Esophagus squamous epithelium (tissue), 5 donors: ENCODE results near the gene MEIS1. TPM values are rescaled to one million over a fixed set of nuclear protein-coding genes. Genes with fewer than 3 reads are reported as not detected.

Source experiments
- DNase-seq: peaks from one replicate; lab custom pipeline; 2025; lab: John Stamatoyannopoulos, UW
- H3K27ac ChIP-seq, 4 donors: fragments of 200-600 bp; sonication (generic); one replicate each; pipeline ENCODE4 v1.5.1; 2016 to 2019; ENCODE audit warnings: mild to moderate bottlenecking in 1 of 4
- H3K27me3 ChIP-seq, 4 donors: fragments of 200-600 bp; sonication (generic); 1 replicate in 3 of 4; 2 replicates in 1 of 4; pipeline versions ENCODE4 v1.5.1 to v1.6.0; 2017 to 2021; ENCODE audit warnings: antibody characterized with exemption in 1 of 4
- H3K36me3 ChIP-seq, 3 donors: fragments of 200-600 bp; sonication (generic); one replicate each; pipeline ENCODE4 v1.5.1; 2016 to 2019
- H3K4me1 ChIP-seq, 3 donors: fragments of 200-600 bp; sonication (generic); one replicate each; pipeline ENCODE4 v1.5.1; 2017 to 2019
- H3K4me3 ChIP-seq, 4 donors: fragments of 200-600 bp; sonication (generic); 1 replicate in 3 of 4; 2 replicates in 1 of 4; pipeline ENCODE4 v1.5.1; 2016 to 2019; ENCODE audit warnings: mild to moderate bottlenecking in 2 of 4, moderate library complexity in 1 of 4
- H3K9me3 ChIP-seq, 3 donors: fragments of 200-600 bp; sonication (generic); one replicate each; pipeline ENCODE4 v1.5.1; 2016 to 2019
- POLR2A ChIP-seq, 4 donors: fragments of 450-650 bp; IDR thresholded peaks; one replicate each; pipeline ENCODE4 v1.6.1; 2017; ENCODE audit warnings: antibody characterized with exemption in 4 of 4, mild to moderate bottlenecking in 4 of 4, moderate library complexity in 3 of 4
- WGBS, 2 donors: methylation state at CpG; one replicate each; pipeline ENCODE4 v1.1.5; 2018; 5-methylcytosine and 5-hydroxymethylcytosine counted together
- intact Hi-C: fragments of 100-400 bp; cut with DNase I; formaldehyde crosslinking; loops from one replicate; pipeline ENCODE4 v1.15.0; 2022
- total RNA-seq, 4 donors: library from RNA; depleted of rRNA; stranded (reverse); fragments of >200 nt; gene quantifications; one replicate each; pipeline ENCODE4 v1.1.0, GENCODE V29; 2016
- TF ChIP-seq, protein P1 (sequence below), 6 experiments: fragments of 450-650 bp in 4 of 6; fragments of 200-600 bp in 2 of 6; sonication (generic) in 2 of 6; IDR thresholded peaks; one replicate each; pipeline ENCODE4 v1.5.1; 2016 to 2019; ENCODE audit warnings: antibody characterized with exemption in 6 of 6, mild to moderate bottlenecking in 4 of 6, moderate library complexity in 4 of 6
- donor health status: DM: yes; HTN: yes; CAD: no.

MEIS1 gene
- total RNA-seq, 4 donors from 2014 or later, result 17.8 to 56.1 (median 28.5) TPM

DNA sequence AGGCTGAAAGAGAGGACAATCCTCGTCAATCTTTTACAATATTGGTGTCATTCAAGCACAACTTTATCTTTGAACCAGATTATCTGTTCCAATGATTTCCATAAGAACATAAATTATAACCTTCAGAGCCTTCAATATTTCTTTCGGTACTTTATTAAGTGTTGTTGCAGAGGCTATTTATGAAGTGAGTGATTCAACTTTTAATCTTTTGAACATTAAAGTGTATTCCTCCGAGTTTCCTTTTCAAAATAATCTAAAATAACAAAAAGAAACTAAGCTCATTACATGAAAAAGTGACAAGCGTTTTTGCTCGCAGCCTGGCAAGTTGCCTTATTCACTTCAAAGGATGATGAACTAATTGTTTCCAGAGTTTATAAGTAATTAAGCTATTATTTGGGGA, 149.0 kb downstream of the MEIS1 start:
- no peaks in the 10 kb centered on the region for H3K36me3 ChIP-seq
- H3K9me3 ChIP-seq, result no peaks in the 10 kb centered on the region
- peak overlapping the region; percentile 76 to 98 (median 88) for H3K27ac ChIP-seq
- intact Hi-C loops, result no loop called here
- peaks cover 0 to 26% (median 5%) of the 10 kb centered on the region in 3 donors for H3K4me1 ChIP-seq
- 10 to 13% methylated on average over 5 of the region's 5 CpGs for whole genome bisulfite sequencing, 2 donors
- no peak for TF ChIP-seq POLR2A (IDR thresholded peaks at IDR 0.05)
- H3K4me3 ChIP-seq, result peak overlapping the region in 3 of 4 donors; percentile 18 to 61 (median 49)
- peaks cover 0 to 66% (median 0%) of the 10 kb centered on the region in 4 donors for H3K27me3 ChIP-seq
- no peak for DNase-seq

DNA sequence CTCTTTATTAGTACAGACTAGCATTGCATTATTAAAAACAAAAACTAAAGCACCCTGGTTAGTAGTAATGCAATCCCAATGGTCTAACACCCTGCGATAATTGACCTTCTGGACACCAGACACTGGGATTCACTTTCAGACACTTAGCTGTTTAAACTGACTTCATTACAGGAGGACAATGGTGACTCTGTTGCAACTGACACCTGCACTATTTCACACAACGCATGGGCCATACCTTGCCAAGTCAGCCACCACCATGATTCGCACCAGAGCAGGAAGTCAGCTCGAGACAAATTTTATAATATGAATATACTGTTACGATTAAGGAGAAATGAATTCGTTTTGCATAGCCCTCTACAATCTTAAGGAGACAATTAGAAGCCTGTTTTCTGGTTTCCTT, 150.7 kb downstream of the MEIS1 start:
- intact Hi-C loops, result no loop called here
- Histone ChIP-seq H3K4me3 (no peak overlapping the region), H3K9me3 (no peaks in the 10 kb centered on the region), H3K27me3 (peaks cover 0 to 49% (median 0%) of the 10 kb centered on the region in 4 donors), H3K36me3 (no peaks in the 10 kb centered on the region), H3K4me1 (peaks cover 0 to 26% (median 5%) of the 10 kb centered on the region in 3 donors), H3K27ac (peak overlapping the region in 1 of 4 donors; percentile 69)
- no peak for DNase-seq
- no peak for TF ChIP-seq POLR2A (IDR thresholded peaks at IDR 0.05)
- TF ChIP-seq, protein P1, sequence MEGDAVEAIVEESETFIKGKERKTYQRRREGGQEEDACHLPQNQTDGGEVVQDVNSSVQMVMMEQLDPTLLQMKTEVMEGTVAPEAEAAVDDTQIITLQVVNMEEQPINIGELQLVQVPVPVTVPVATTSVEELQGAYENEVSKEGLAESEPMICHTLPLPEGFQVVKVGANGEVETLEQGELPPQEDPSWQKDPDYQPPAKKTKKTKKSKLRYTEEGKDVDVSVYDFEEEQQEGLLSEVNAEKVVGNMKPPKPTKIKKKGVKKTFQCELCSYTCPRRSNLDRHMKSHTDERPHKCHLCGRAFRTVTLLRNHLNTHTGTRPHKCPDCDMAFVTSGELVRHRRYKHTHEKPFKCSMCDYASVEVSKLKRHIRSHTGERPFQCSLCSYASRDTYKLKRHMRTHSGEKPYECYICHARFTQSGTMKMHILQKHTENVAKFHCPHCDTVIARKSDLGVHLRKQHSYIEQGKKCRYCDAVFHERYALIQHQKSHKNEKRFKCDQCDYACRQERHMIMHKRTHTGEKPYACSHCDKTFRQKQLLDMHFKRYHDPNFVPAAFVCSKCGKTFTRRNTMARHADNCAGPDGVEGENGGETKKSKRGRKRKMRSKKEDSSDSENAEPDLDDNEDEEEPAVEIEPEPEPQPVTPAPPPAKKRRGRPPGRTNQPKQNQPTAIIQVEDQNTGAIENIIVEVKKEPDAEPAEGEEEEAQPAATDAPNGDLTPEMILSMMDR (IDR thresholded peaks at IDR 0.05), result no peak
- 64 to 69% methylated on average over 6 of the region's 6 CpGs for WGBS, 2 donors

- DNase-seq, result no peak
- Histone ChIP-seq H3K27ac (peak overlapping the region in 3 of 4 donors; percentile 4 to 38 (median 23)), H3K36me3 (no peaks in the 10 kb centered on the region), H3K4me3 (no peak overlapping the region), H3K4me1 (peaks cover 0 to 11% (median 0%) of the 10 kb centered on the region in 3 donors), H3K27me3 (peaks cover 0 to 32% (median 0%) of the 10 kb centered on the region in 4 donors), H3K9me3 (no peaks in the 10 kb centered on the region)
- intact Hi-C loops, result no loop called here
- TF ChIP-seq, protein P1 (IDR thresholded peaks at IDR 0.05), result peak in 1 of 6 experiments; percentile 6
- no peak for TF ChIP-seq POLR2A (IDR thresholded peaks at IDR 0.05)
- WGBS, 2 donors, result 59 to 61% methylated on average over 4 of the region's 4 CpGs
Observed at GRCh38 chr2:66587216-66587615, 152.3 kb downstream of the MEIS1 start.

GRCh38 chr2:66594001-66594400, 159.1 kb downstream of the MEIS1 start:
- TF ChIP-seq, protein P1 (IDR thresholded peaks at IDR 0.05), result no peak
- no peak for TF ChIP-seq POLR2A (IDR thresholded peaks at IDR 0.05)
- intact Hi-C loops, result no loop called here
- no peaks in the 10 kb centered on the region for H3K4me1 ChIP-seq
- DNase-seq, result no peak
- no peaks in the 10 kb centered on the region for H3K27me3 ChIP-seq
- no peaks in the 10 kb centered on the region for H3K36me3 ChIP-seq
- H3K27ac ChIP-seq, result peak overlapping the region in 1 of 4 donors; percentile 36
- H3K9me3 ChIP-seq, result peaks cover 0 to 3% (median 0%) of the 10 kb centered on the region in 3 donors
- no peak overlapping the region for H3K4me3 ChIP-seq

DNA sequence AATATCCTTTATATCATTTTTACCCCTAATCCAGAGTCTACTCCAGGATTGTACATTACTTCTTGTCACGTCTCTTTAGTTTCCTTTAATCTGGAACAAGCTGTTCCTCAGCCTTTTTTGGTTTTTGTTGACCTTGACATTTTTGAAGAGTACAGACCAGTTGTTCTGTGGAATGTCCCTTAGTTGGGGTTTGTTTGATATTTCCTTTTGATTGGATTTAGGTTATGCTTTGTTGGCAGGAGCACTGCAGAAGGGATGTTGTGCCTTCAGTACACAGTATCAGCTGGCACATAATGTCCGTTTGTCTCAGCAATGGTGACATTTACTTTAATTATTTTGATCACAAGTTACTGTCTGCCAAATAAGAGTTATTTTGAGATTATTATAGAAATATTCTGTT, 160.6 kb downstream of the MEIS1 start:
- no peak for DNase-seq
- no peak for TF ChIP-seq POLR2A (IDR thresholded peaks at IDR 0.05)
- H3K27me3 ChIP-seq, result no peaks in the 10 kb centered on the region
- H3K4me1 ChIP-seq, result no peaks in the 10 kb centered on the region
- 43 to 51% methylated on average over 2 of the region's 2 CpGs for WGBS, 2 donors
- peak overlapping the region in 2 of 4 donors; percentile 17 to 69 for H3K27ac ChIP-seq
- H3K4me3 ChIP-seq, result no peak overlapping the region
- H3K9me3 ChIP-seq, result peaks cover 0 to 5% (median 0%) of the 10 kb centered on the region in 3 donors
- intact Hi-C loops, result no loop called here
- no peaks in the 10 kb centered on the region for H3K36me3 ChIP-seq

DNA sequence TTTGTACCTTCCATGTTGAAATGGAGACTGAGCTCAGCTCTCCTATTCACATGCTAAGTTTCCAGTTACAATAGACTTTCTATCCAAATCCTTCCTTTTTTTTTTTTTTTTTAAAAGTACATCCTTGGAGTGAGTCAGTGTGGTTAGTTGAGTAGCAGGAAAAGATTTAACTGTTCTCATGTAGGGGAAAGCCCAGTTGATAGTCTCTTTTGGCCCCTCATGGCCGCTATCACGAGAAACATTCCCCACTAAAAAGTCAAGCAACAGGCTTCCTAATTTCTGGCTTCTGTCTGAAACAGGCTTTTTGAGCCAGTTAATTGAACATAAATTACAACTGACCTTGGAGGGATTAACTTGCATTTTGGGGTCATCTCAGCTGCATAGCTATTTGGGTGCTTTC, 161.3 kb downstream of the MEIS1 start:
- peaks cover 0 to 5% (median 0%) of the 10 kb centered on the region in 3 donors for H3K9me3 ChIP-seq
- no peaks in the 10 kb centered on the region for H3K36me3 ChIP-seq
- peaks cover 0 to under 1% (median 0%) of the 10 kb centered on the region in 3 donors for H3K4me1 ChIP-seq
- H3K4me3 ChIP-seq, result no peak overlapping the region
- no peaks in the 10 kb centered on the region for H3K27me3 ChIP-seq
- DNase-seq, result no peak
- TF ChIP-seq POLR2A (IDR thresholded peaks at IDR 0.05), result no peak
- TF ChIP-seq, protein P1 (IDR thresholded peaks at IDR 0.05), result no peak
- peak overlapping the region in 2 of 4 donors; percentile 69 to 70 for H3K27ac ChIP-seq
- intact Hi-C loops, result no loop called here
- 71 to 92% methylated on average over 2 of the region's 2 CpGs for WGBS, 2 donors
